ENCODE data around the gene ANKIB1.

- TF ChIP-seq, protein P1, sequence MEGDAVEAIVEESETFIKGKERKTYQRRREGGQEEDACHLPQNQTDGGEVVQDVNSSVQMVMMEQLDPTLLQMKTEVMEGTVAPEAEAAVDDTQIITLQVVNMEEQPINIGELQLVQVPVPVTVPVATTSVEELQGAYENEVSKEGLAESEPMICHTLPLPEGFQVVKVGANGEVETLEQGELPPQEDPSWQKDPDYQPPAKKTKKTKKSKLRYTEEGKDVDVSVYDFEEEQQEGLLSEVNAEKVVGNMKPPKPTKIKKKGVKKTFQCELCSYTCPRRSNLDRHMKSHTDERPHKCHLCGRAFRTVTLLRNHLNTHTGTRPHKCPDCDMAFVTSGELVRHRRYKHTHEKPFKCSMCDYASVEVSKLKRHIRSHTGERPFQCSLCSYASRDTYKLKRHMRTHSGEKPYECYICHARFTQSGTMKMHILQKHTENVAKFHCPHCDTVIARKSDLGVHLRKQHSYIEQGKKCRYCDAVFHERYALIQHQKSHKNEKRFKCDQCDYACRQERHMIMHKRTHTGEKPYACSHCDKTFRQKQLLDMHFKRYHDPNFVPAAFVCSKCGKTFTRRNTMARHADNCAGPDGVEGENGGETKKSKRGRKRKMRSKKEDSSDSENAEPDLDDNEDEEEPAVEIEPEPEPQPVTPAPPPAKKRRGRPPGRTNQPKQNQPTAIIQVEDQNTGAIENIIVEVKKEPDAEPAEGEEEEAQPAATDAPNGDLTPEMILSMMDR (IDR thresholded peaks at IDR 0.05): no peak
- TF ChIP-seq EZH2phosphoT487 (IDR thresholded peaks at IDR 0.05) (no peak), EZH2 (IDR thresholded peaks at IDR 0.05) (no peak)
These were observed 191.1 kb downstream of the ANKIB1 start for GRCh38 chr7:92436612-92437445.

Measured in neural progenitor cell (in vitro differentiated cells).